Osteoblast (primary cell): Measurements from ENCODE around the gene RNF144B. TPM values are rescaled to one million over a fixed set of nuclear protein-coding genes. Genes with fewer than 3 reads are reported as not detected.

ENCODE experiments used
- DNase-seq: peaks from one replicate; pipeline ENCODE4 v3.0.0; 2011; ENCODE audit warnings: low spot score, mixed read lengths; ENCODE audit not compliant: insufficient read length; ENCODE audit errors: missing footprints
- H2AFZ ChIP-seq: 2 replicates; pipeline ENCODE4 v1.6.0; 2011; ENCODE audit warnings: mild to moderate bottlenecking, low read length
- H3K27ac ChIP-seq: 2 replicates; pipeline ENCODE4 v1.5.1; 2011; ENCODE audit warnings: mild to moderate bottlenecking, low read depth, low read length, moderate library complexity
- H3K27me3 ChIP-seq: 2 replicates; pipeline ENCODE4 v1.6.0; 2012; ENCODE audit warnings: mild to moderate bottlenecking, control low read depth, inconsistent platforms, low read length, moderate library complexity; ENCODE audit not compliant: insufficient read depth
- H3K36me3 ChIP-seq: 2 replicates; pipeline ENCODE4 v1.5.1; 2011; ENCODE audit warnings: mild to moderate bottlenecking, low read length, control low read depth, moderate library complexity; ENCODE audit not compliant: insufficient read depth
- H3K4me1 ChIP-seq: 2 replicates; pipeline ENCODE4 v1.5.1; 2011; ENCODE audit warnings: mild to moderate bottlenecking, low read length, control low read depth, moderate library complexity; ENCODE audit not compliant: insufficient read depth
- H3K4me2 ChIP-seq: 2 replicates; pipeline ENCODE4 v1.6.0; 2011; ENCODE audit warnings: mild to moderate bottlenecking, low read length; ENCODE audit not compliant: insufficient read depth
- H3K4me3 ChIP-seq: fragments of 200-600 bp; sonication (generic); 3 replicates; pipeline ENCODE4 v1.5.1; 2012; ENCODE audit warnings: mild to moderate bottlenecking, low read length, inconsistent platforms; ENCODE audit not compliant: insufficient read depth
- H3K79me2 ChIP-seq: 2 replicates; pipeline ENCODE4 v1.6.0; 2012; ENCODE audit warnings: mild to moderate bottlenecking, low read length, control low read depth, inconsistent platforms; ENCODE audit not compliant: insufficient read depth
- H3K9me3 ChIP-seq: 2 replicates; pipeline ENCODE4 v1.5.1; 2011; ENCODE audit warnings: low read depth, low read length, control low read depth
- H4K20me1 ChIP-seq: 2 replicates; pipeline ENCODE4 v1.6.0; 2012; ENCODE audit warnings: mild to moderate bottlenecking, low read length, control low read depth; ENCODE audit not compliant: insufficient read depth
- CTCF ChIP-seq: IDR thresholded peaks from 2 replicates; pipeline ENCODE4 v1.5.1; 2011; ENCODE audit warnings: mild to moderate bottlenecking, low read depth, low read length, moderate library complexity; ENCODE audit errors: extremely low read depth
- total RNA-seq: library from RNA; depleted of rRNA; stranded (reverse); fragments of >200 nt; gene quantifications from 2 replicates; pipeline ENCODE4 v1.2.3, GENCODE V29; 2012

The RNF144B gene
- total RNA-seq, 1 donor, result 5.8 TPM

DNA sequence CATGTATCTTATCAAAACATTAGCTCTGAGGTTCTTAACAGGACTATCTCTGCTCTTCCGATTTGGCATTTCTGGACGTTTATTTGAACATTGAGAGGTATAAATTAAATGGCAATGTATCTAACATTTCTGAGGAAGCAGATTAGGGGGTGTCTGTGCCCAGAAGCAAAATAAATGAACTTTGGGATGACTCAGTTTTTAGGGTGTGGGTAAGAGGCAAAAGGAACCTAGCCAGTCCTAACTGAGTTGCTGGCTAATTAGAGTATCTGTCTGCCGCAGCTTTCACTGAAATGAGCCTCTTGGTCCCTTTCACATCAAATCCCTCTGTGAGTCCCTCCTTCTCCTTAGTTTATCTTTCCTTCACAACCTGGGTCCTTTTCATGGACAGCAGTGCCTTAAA is 1.1 kb downstream of the RNF144B start:
- Histone ChIP-seq H3K36me3 (no peaks in the 10 kb centered on the region), H3K4me3 (peak overlapping the region; percentile 82), H3K4me1 (peaks cover 44% of the 10 kb centered on the region), H3K79me2 (peaks cover 5% of the 10 kb centered on the region), H3K27ac (peak overlapping the region; percentile 81), H3K27me3 (no peaks in the 10 kb centered on the region), H3K4me2 (peak overlapping the region; percentile 90), H2AFZ (peak overlapping the region; percentile 97), H3K9me3 (no peaks in the 10 kb centered on the region), H4K20me1 (no peaks in the 10 kb centered on the region)
- DNase-seq, result no peak
- no peak for TF ChIP-seq CTCF

- H3K4me1 ChIP-seq, result peaks cover 44% of the 10 kb centered on the region
- H3K4me2 ChIP-seq, result peak overlapping the region; percentile 90
- DNase-seq, result peak; percentile 41
- H4K20me1 ChIP-seq, result no peaks in the 10 kb centered on the region
- no peaks in the 10 kb centered on the region for H3K27me3 ChIP-seq
- no peaks in the 10 kb centered on the region for H3K36me3 ChIP-seq
- H2AFZ ChIP-seq, result no peak overlapping the region
- H3K9me3 ChIP-seq, result no peaks in the 10 kb centered on the region
- TF ChIP-seq CTCF, result no peak
- peak overlapping the region; percentile 81 for H3K27ac ChIP-seq
- H3K79me2 ChIP-seq, result peaks cover 5% of the 10 kb centered on the region
- peak overlapping the region; percentile 82 for H3K4me3 ChIP-seq
Measured at GRCh38 chr6:18388942-18389341, 1.8 kb downstream of the RNF144B start.

GRCh38 chr6:18389479-18389878 is 2.3 kb downstream of the RNF144B start:
- no peaks in the 10 kb centered on the region for H3K27me3 ChIP-seq
- peak overlapping the region; percentile 90 for H3K4me2 ChIP-seq
- no peaks in the 10 kb centered on the region for H3K9me3 ChIP-seq
- H3K36me3 ChIP-seq, result no peaks in the 10 kb centered on the region
- H4K20me1 ChIP-seq, result no peaks in the 10 kb centered on the region
- H3K4me1 ChIP-seq, result peaks cover 44% of the 10 kb centered on the region
- H3K79me2 ChIP-seq, result peaks cover 5% of the 10 kb centered on the region
- peak overlapping the region; percentile 81 for H3K27ac ChIP-seq
- no peak for DNase-seq
- peak overlapping the region; percentile 7 for H2AFZ ChIP-seq
- H3K4me3 ChIP-seq, result peak overlapping the region; percentile 33
- no peak for TF ChIP-seq CTCF

DNA sequence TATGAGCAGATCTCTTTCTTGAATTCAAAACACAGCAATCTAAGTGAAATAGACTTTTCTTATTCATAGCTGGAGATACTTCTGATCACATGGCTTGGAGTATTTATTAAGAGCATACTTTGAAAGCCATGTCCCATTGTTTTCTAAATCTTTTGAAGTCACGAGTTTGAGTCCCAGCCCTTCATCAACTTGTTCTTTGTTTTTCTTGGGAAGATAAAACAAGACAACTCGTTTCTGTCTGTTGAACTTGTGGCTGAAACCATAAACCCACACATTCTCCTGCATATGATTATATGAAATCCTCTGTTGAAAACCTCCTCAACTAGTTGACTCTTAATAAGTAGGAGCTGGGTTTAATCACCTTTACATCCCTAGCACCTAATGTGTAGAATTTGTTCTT is 3.3 kb downstream of the RNF144B start:
- H3K4me2 ChIP-seq, result peak overlapping the region; percentile 19
- no peaks in the 10 kb centered on the region for H4K20me1 ChIP-seq
- H3K4me3 ChIP-seq, result no peak overlapping the region
- no peaks in the 10 kb centered on the region for H3K27me3 ChIP-seq
- H3K9me3 ChIP-seq, result no peaks in the 10 kb centered on the region
- peaks cover 49% of the 10 kb centered on the region for H3K4me1 ChIP-seq
- no peaks in the 10 kb centered on the region for H3K36me3 ChIP-seq
- DNase-seq, result no peak
- TF ChIP-seq CTCF, result no peak
- peak overlapping the region; percentile 21 for H3K27ac ChIP-seq
- H2AFZ ChIP-seq, result no peak overlapping the region
- peaks cover 7% of the 10 kb centered on the region for H3K79me2 ChIP-seq
